GM12875 (cell line): Measurements from ENCODE around the gene LDHA.

Experiments used
- H3K4me3 ChIP-seq: one replicate; pipeline ENCODE4 v1.5.1; 2011; ENCODE audit warnings: low read depth, low read length, control low read depth
- TF ChIP-seq, protein P1 (sequence below): IDR thresholded peaks from 2 replicates; pipeline ENCODE4 v1.5.1; 2011; ENCODE audit warnings: low read depth, mild to moderate bottlenecking, control low read depth, inconsistent platforms, low read length, moderate library complexity, borderline replicate concordance; ENCODE audit not compliant: insufficient read depth

LDHA gene

DNA sequence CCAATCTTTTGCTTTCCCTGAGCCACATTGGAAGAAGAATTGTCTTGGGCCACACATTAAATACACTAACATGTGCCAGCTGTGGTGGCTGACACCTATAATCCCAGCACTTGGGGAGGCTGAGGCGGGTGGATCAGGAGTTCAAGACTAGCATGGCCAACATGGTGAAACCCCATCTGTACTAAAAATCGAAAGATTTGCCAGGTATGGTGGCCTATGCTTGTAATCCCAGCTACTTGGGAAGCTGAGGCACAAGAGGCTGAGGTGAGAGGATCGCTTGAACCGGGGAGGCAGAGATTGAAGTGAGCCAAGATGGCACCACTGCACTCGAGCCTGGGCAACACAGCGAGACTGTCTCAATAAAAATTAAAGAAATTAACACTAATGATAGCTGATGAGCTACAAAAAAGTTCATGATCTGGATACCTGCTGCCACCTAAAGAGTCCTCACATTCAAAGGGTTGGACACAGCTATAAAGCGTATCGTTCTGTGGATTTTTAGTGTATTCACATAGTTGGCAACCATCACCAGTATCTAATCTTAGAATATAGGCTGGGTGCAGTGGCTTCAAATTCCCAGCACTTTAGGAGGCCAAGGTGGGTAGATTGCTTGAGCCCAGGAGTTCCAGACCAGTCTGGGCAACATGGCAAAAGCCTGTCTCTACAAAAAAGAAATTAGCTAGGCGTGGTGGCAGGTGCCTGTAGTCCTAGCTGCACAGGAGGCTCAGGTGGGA lies 14.4 kb downstream of the LDHA start:
- TF ChIP-seq, protein P1, sequence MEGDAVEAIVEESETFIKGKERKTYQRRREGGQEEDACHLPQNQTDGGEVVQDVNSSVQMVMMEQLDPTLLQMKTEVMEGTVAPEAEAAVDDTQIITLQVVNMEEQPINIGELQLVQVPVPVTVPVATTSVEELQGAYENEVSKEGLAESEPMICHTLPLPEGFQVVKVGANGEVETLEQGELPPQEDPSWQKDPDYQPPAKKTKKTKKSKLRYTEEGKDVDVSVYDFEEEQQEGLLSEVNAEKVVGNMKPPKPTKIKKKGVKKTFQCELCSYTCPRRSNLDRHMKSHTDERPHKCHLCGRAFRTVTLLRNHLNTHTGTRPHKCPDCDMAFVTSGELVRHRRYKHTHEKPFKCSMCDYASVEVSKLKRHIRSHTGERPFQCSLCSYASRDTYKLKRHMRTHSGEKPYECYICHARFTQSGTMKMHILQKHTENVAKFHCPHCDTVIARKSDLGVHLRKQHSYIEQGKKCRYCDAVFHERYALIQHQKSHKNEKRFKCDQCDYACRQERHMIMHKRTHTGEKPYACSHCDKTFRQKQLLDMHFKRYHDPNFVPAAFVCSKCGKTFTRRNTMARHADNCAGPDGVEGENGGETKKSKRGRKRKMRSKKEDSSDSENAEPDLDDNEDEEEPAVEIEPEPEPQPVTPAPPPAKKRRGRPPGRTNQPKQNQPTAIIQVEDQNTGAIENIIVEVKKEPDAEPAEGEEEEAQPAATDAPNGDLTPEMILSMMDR, result no peak

DNA sequence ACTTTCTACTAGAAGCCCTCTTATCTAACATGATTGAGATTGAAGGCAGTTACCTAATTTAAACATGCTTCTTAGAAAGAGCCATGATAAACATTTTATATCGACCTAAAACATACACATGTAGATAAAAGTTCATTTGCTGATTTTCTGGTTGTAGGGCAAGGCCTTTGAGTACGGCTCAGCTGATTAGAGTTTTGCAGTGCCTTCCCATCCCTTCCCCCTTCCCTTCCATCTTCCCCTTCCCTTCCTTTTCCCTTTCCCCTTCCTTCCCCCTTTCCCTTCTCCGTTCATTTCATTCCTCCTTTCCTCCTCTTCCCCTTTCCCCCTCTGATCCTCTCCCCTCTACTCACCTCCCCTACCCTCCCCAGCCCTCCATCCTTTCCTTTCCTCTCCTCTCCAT lies 22.1 kb downstream of the LDHA start:
- TF ChIP-seq, protein P1, result no peak

More for the DNA sequence above, 14.4 kb downstream of the LDHA start:
- no peak overlapping the region for H3K4me3 ChIP-seq

DNA sequence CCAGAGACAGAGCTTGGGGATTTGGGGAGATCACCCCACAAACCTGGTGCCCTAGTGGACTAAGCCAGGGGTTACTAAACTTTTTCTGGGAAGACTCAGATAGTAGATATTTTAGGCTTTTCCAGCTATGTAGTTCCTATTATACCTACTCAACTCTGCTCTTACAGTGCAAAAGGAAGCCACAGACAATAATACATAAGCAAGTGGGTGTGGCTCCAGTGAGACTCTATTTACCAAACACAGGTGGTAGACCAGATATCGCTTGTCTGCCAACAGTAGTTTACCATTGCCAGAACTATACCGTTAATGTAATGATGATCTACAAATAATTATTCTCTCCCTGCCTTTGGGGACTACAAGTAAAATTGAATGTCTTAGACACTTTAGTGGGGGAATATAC lies 24.7 kb downstream of the LDHA start:
- no peak overlapping the region for H3K4me3 ChIP-seq

More for the DNA sequence above, 22.1 kb downstream of the LDHA start:
- no peak overlapping the region for H3K4me3 ChIP-seq

DNA sequence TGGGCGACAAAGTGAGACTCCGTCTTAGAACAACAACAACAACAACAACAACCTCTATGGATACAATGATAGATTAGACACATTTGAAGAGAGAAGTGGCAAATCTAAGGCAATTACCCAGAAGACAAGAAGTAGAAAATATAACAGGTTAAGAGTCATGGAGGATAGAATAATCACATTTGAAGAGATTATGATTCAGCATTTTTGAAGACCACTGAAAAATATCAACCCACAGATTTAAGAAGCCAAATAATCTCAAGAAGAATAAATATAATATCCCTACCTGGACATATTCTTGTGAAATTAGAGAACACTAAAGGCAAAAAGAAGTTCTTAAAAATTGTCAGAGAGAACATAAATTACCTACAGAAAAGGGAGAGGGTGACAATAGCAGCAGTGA lies 25.7 kb downstream of the LDHA start:
- TF ChIP-seq, protein P1, result no peak

More for the DNA sequence above, 24.7 kb downstream of the LDHA start:
- TF ChIP-seq, protein P1, result no peak

DNA sequence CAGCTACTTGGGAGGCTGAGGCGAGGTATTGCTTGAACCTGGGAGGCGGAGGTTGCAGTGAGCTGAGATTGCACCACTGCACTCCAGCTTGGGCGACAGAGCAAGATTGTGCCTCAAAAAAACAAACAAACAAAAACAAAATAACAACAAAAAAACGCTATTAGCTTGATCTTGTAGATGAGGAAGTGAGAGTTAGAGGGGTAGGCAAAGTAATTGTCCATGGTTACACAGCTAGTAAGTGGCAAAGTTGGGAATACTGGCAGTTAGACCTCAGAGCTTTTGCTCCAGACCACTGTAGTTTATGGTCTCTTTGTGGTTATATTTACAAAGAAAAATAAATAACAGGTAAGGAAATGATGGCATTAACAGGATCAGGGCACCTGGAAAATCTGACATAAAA lies 32.9 kb downstream of the LDHA start:
- TF ChIP-seq, protein P1, result no peak

More for the DNA sequence above, 25.7 kb downstream of the LDHA start:
- no peak overlapping the region for H3K4me3 ChIP-seq

DNA sequence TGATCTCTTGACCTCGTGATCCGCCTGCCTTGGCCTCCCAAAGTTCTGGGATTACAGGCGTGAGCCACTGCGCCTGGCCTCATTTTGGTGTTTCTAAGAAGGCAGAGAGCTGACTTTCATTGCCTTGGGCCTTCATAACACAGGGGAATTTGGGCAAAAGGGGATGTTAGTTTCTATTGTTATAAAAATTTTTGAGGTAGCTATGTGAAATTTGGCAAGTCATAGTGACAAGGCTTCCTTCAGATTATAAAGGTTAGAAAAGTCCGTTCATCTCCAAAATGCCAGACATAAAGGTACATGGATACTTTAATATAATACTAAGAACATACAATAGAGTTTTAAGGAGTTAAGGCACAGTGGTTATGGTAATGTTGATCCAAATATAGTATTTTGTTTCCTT lies 35.0 kb downstream of the LDHA start:
- H3K4me3 ChIP-seq, result no peak overlapping the region
- TF ChIP-seq, protein P1, result no peak

More for the DNA sequence above, 32.9 kb downstream of the LDHA start:
- no peak overlapping the region for H3K4me3 ChIP-seq

DNA sequence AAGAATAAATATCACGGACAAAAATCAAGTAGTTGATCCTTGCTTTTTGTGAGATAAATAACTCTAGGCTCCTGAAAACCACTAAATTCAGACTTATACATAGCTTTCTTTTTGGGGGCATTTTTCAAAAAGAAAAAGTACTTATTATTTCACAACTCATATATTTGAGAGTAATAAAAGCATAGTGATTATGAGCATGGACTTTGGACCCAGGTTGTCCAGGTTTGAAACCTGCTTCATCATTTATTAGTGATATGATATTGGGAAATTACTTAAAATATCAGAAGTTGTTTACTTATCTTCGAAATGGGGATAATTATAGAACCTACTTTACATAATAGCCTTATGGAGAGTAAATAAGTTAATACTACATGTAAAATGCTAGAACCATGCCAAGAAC lies 44.3 kb downstream of the LDHA start:
- TF ChIP-seq, protein P1, result no peak

More for the DNA sequence above, 44.3 kb downstream of the LDHA start:
- no peak overlapping the region for H3K4me3 ChIP-seq
